Astrocyte (in vitro differentiated cells and primary cell): ENCODE measurements around the gene RPL4.

Source experiments
- CTCF ChIP-seq: IDR thresholded peaks from 2 replicates; pipeline ENCODE4 v1.5.1; 2011; ENCODE audit warnings: low read depth, mild to moderate bottlenecking, inconsistent platforms, low read length, moderate library complexity; ENCODE audit not compliant: insufficient read depth
- EZH2 ChIP-seq: IDR thresholded peaks from 2 replicates; pipeline ENCODE4 v1.6.1; 2012; ENCODE audit warnings: mild to moderate bottlenecking, low read length, inconsistent platforms; ENCODE audit not compliant: insufficient read depth

- TF ChIP-seq CTCF: no peak
- no peak for TF ChIP-seq EZH2
These were observed 22.1 kb downstream of the RPL4 start for GRCh38 chr15:66482539-66482938.
